ENCODE results near the gene URI1. TPM values are rescaled to one million over a fixed set of nuclear protein-coding genes. Genes with fewer than 3 reads are reported as not detected.

Gene URI1
- total and polyA plus RNA-seq, 2 of the 8 experiments (the other 6 are each of a cell fraction or from before 2014, with no cell fraction given): 27.7 to 64.3 TPM

- TF ChIP-seq CHD7 (IDR thresholded peaks at IDR 0.05; ENCODE audit: insufficient replicate concordance, low read length): no peak
- TF ChIP-seq TAF7 (optimal IDR thresholded peaks at IDR 0.05; ENCODE audit: borderline replicate concordance, low read depth, low read length): no peak
- TF ChIP-seq ATF3 (IDR thresholded peaks at IDR 0.05; ENCODE audit: insufficient read depth, low read depth, low read length): no peak
- no peak for TF ChIP-seq SP1 (IDR thresholded peaks at IDR 0.05; ENCODE audit: low read depth, low read length)
- no peak for TF ChIP-seq CREB1 (IDR thresholded peaks at IDR 0.05)
- no peak for TF ChIP-seq CBX8 (IDR thresholded peaks at IDR 0.05; ENCODE audit: borderline replicate concordance, low read depth, low read length)
- no peak for TF ChIP-seq SP2 (IDR thresholded peaks at IDR 0.05; ENCODE audit: low read length)
- no peak for TF ChIP-seq TBP (IDR thresholded peaks at IDR 0.05; ENCODE audit: low read depth, low read length)
- no peak for TF ChIP-seq HDAC6 (IDR thresholded peaks at IDR 0.05; ENCODE audit: low read depth, low read length)
Measured at GRCh38 chr19:30044273-30045248, 102.5 kb downstream of the URI1 start (continued).

Data from H1 (cell line).